Dermis blood vessel endothelial cell (primary cell): ENCODE results near the gene NR5A2. TPM values are rescaled to one million over a fixed set of nuclear protein-coding genes. Genes with fewer than 3 reads are reported as not detected.
A peak's percentile ranks its signal among the peaks of the same experiment; 100 is the strongest.

Experiments
- DNase-seq: peaks from one replicate; pipeline ENCODE4 v3.0.0; 2010
- total RNA-seq: library from RNA; depleted of rRNA; stranded (reverse); fragments of >200 nt; gene quantifications from 2 replicates; pipeline ENCODE4 v1.2.3, GENCODE V29; 2014

Gene NR5A2
- total RNA-seq, 1 donor from 2014 or later: 16.0 TPM

DNA sequence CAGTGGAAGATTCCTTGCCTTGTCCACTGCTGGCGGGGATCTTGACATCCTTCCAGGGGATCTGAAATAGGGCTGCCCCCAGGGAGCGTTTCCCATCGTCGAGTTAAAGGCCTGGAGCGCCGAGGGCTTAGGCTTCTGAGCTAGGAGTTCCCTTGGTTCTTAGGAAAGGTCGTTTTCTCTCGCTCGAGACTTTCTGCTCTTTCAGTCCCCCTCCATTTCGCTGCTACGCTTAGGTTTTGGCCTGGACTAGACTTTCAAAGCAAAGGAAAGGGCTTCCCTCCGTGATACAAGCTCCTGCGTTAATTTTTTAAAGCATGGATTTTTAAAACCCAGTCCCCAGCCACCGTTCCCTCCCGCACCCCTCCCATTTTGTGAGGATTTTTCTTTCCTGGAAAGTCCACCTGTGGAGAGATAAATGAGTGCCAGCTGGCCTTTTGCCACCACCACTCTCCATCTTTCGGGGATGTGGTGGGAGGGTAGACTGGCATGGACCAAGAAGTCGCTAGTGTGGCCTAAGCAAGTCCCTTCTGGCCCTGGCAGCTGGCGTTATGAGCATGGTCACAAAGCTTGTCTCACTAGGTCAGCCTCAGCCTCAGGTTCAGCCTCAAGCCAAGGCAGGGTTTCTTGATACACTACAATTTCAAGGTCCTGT, 9.2 kb downstream of the NR5A2 start:
- no peak for DNase-seq

DNA sequence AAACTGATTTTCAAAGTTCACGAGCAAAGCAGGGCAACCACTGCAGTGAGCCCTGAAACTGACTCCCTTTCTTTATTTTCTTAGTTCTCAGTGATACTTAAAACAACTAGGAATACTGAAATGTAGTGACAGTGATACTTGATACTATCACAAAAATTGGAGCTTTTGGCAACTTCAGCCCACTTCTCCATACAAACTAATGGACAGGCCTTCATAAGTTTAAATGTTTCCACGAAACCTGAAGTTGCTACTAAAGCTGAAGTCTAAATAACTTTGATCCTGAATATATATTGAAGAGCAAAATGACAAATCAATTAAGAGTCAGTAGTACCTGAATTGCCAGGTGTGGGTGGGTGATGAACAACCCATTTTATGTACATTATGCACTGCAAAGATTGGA, 10.0 kb downstream of the NR5A2 start:
- DNase-seq: no peak

DNA sequence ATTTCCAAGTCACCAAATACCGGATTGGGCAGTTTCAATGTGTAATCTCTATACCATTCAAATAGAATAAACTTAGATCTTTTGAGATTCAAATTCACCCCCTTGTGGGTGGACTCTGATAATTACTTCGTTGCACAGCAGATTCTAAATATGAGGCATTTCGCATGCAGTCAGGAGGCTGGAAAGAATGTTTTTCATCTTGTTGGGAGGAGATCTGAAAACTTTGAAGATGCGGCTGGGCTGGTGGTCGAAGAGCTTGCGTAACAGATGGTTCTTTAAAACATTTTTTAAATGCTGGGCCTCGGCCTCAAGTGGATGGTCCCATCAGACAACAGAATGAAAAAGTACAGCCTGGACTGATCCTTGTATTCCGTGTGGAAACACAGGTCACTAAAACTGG, 10.4 kb downstream of the NR5A2 start:
- no peak for DNase-seq

DNA sequence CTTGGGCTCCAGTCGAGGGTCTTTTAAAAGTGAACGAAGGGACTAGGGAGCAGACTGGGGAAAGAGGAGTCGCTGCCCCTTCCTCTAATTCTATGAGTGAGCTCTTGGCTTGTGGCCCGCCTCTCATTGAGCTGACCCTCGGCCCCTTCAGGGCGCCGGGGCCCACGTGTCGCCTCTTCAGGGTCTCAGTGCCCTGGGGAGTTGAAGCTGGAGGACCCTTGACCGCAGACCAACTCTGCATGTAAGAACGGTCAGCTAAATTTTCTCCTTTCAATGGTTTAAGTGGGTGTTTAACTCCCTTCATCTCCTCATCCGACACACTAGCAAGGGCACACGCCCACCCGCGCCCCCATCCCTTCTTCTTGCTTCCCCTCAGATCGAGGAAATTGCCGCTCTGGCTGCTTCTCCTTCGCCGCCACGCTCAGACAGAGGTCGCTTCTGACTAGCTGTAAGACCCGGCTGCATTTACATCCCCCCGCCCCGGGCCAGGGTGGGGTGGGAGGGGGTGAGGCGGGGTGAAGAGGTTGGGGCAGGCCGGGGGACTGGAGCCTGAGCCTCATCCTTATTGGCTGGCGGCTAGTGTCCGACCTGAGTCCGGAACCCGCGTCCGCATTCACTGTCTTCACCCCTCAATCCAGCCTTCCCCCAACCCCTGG, 10.9 kb downstream of the NR5A2 start:
- DNase-seq: no peak

DNA sequence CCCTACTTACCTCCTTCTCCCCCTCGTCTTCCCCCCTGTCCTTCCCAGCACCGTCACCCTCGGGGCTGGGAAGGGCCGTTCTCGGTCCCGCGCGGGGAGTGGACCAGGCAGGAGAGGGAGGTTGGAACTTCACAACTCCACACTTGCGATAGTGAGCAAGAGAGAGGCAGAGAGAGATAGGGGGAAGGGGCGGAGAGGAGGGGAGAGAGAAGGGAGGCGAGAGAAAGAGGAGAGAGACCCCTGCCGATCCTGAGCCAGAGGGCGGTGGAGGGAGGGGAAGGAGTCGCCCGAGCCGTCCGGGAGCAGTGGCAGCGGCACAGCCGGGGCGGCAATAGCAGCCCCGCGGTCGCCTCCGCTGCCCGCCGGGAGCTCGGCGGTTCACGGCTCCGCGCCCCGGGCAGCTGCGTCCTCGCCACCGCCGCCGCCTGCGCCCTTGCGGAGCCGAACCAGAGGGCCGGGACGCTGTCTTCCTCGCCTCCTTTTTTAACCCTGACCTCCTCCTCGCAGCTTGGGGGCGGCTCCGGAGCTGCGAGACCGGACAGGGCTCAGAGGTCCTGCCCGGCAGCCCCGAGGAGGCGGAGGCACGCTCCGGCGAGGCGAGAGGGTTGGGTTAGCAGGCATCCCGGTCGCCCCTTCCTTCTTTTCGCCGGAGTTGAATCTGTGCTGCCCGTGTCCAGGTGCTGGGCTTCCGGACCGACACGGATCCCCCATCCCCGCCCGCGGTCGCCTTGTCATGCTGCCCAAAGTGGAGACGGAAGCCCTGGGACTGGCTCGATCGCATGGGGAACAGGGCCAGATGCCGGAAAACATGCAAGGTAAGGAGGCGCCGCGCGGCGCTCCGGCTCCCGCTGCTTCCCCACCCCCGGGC, 11.7 kb downstream of the NR5A2 start:
- DNase-seq: peak; percentile 67

DNA sequence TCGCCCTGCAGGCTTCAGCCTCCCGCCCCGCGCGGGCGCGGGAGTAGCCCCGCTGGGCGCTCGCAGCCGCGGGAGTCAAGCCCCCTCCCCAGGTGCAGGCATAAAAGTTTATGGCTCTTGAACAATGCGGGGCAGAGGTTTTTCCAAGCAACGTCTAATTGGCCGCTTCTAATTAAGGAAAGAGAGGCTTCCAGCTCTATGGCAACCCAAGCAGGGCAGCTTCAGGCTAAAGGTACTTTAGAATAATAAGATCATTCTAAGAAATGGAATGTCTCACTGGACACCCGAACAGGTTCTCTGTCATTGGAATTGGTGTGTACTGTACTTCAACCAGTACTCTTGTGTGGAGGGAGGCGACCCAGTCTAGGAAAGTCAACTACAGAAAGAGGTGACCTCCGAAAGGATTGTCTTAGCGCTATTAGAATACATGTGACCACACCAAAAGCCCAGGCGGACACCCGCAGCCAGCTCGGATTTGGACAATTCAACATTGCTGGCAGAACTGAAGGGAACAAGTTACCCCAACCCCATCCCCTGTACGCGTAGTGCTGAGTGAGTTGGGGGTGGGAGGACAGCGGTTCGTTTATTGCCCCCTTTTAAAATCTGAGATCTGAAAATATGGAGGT, 12.5 kb downstream of the NR5A2 start:
- DNase-seq: peak; percentile 39

DNA sequence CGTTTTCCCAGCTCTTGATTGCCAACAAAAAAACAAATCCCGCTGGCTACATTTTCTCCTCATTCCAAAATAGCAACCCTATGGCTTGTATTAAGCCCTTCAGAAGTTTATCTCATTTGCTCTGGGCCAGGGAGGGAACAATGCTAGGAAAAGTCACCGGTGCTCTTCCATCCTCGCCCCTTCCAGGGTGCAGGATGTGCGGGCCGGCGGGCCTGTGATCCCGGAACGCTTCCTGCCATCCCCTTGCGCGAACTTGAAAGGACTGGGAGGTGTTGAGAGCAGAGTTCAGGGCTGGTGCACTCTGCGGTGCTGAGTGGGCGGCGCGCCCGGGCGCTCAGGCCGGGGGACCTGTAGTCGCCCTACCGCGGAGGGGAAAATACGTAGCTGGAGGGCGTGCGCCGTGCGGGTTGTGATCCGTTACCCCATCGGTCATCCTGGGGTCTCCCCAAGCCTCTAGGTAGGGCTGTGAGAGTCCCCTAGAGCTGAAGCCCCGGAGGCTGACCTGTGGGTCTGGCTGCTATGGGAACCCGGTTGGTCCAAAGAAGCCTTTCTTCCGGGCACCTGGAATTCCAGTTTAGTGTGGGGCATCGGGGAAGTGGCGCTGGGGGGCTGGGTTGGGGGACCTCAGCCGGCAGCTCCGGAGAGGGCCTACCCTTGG, 13.1 kb downstream of the NR5A2 start:
- peak; percentile 67 for DNase-seq

DNA sequence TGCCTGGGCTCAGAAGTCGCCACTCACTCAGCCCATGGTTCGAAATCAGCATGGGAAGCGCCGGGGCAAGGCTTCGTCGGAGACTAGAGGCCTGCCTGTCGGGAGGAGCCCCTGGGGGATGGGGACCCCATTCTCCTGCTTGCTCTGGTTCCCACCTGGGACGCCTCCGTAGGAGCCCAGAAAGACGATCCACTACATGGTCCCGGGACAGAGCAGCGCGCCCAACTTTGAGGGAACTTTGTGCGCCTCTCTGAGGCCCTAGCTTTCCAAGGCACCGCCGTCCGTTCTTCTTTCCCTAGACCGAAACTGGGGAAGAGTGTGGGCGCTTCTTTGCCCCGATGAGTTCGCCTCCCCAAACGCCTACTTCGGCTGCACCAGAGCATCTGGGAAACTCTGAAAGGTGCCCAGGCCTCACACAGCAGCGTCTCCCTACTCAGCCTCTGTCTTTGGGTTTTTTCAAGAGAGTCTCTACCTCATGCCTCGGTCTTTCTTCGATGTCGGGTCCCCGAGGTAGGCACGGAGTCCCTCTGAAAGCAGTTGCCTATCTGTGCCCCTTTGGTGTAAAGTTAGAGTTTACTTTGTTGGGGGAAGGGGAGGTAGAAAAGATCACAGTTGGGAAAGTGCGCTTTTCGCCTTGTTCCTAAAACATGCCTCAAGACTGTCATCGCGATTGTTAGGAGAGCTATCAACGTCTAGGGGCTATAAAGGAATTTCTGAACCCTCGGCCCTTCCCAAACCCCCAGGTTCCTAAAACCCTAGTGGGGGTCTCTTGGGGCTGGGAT, 14.0 kb downstream of the NR5A2 start:
- DNase-seq: no peak

DNA sequence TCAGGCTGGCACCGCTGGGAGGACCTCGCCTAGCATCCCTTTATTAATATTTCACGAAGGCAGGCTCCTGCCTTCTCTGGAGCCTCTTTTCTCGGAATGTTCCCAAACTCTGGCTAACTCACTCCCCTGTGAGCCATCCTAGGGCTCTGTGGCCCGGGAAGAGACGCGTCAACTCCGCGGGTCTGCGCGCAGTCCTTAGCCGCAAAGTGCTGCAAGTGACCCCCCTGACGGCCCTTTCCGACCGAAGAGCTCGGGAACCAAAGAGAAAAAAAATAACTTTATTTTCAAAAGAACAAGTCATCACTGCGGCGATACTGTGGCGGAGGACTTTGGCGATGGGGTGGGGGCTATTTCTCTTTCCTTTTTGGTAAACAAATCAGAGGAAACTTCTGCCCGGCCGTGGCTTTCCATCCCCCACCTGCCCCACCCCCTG, 14.6 kb downstream of the NR5A2 start:
- peak; percentile 55 for DNase-seq

DNA sequence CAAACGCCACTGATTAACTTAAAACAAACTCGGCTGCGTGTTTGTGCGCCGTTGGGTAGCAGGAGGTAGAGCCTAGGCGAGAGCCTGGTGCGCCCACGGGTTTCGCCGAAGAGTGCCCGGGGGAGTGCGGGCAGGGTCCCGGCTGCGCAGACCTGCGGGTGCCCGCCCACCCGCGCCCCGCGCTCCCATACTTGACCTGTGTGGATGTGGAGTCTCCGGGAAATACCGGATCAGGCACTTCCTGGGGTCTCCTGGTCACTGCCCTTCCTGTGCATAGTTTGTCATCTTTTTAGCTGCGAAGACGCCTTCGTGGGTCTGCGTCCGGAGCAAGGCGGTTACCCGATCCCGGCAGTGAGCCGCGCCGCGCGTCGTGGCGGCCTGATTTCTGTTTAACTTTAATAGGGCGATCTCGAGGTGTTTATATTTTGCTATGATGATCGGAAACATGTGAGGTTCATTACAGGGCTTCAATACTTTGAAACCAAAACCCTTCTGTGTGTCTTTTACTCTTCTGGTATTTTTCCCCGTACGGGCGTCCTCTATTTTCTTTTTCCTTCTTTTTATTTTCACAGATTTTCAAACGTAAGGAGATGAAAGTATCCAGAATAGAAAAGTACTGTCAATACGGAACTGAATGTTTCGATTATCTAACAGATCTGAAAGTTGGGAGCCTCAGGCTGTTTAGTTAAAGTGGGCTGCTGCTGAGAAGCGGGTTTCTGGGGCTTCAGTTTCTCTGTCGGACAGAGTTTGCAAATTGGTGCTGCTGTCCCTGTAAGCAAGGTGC, 15.2 kb downstream of the NR5A2 start:
- peak; percentile 51 for DNase-seq

DNA sequence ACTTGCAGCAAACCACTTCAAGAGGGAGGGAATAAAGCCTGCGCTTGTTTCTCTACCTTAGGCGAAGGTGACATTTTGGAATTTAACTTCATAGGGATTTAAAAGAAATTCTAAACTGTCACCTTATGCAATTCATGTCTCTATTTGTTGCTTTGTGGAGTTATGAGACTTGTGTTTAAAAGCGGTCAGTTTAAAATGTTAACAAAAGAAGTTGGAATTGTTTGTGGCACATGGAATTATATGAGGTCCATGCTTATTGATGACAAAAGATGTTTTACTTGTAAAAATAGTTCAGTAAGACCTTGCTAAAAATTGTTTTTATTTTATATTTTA, 15.8 kb downstream of the NR5A2 start:
- no peak for DNase-seq

DNA sequence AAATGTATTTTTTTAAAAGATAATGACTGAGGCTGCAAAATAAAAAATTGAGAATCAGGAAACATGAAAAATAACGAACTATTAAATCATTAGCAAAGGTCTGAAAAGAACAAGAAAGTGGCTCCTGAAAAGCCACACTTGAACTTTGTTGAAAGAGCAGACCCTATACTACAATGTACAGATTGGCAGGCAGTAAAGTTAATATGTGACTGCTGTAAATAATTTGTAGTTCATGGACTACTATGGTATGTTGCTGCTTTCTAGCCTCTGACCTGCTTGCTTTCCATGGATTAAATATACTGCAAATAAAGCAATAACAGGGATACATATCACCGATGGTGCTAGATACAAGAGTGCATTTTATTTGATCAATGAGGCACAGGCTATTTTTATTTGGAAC, 18.6 kb downstream of the NR5A2 start:
- no peak for DNase-seq

DNA sequence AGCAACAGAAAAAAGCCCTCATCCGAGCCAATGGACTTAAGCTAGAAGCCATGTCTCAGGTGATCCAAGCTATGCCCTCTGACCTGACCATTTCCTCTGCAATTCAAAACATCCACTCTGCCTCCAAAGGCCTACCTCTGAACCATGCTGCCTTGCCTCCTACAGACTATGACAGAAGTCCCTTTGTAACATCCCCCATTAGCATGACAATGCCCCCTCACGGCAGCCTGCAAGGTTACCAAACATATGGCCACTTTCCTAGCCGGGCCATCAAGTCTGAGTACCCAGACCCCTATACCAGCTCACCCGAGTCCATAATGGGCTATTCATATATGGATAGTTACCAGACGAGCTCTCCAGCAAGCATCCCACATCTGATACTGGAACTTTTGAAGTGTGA, 20.7 kb downstream of the NR5A2 start:
- no peak for DNase-seq

DNA sequence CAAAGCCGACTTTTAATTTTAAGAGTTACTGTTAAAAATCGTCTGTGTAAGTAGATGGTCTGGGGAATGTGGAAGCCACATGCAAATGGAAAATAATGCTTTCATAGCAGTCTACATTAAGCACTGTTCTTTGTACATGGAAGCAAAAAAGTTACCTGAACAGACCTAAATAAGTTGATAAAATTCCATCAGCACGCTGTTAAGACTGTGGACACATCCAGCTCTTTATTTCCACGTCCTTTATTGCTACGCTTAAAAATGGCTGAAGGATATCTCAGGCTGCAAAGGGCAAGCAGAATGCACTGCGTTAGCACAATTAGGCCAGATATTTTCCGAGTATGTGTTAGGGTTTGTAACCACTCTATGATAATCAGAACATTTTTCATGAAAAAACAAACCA, 22.3 kb downstream of the NR5A2 start:
- no peak for DNase-seq

DNA sequence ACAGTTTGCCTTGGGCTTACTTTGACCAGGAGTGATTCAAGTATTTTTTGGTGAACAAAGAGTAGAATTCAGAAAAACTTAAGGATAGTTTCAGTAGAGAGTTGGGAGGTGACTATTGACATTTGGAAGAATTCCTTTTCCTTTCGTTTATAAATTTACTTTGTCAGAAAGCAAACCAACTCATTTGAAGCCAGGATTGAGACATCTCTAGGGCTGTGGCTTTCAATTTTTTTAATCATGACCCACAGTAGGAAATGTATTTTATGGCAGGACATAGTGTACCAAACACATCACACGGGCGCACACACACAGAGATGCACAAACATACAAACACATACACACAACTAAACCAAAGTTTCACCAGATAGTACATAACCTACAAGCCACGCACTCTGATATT, 24.1 kb downstream of the NR5A2 start:
- DNase-seq: no peak

DNA sequence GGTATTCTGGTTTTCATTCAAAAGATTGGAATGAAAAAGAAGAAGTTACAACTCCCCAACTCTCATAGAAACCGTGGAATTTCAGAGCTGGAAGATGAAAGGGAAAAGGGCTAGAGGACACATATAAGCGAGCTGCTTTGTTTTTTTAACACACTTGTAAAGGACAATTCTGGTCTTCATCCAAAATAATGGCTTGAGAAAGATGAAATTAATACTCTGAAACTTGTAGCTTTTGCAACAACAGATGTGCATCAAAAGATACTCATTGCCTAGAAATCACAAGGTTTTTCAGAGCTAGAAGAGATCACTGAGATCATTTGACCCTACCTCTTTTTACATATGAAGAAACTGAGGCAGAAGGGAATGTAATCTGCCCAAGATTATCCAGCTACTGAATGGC, 25.6 kb downstream of the NR5A2 start:
- no peak for DNase-seq

DNA sequence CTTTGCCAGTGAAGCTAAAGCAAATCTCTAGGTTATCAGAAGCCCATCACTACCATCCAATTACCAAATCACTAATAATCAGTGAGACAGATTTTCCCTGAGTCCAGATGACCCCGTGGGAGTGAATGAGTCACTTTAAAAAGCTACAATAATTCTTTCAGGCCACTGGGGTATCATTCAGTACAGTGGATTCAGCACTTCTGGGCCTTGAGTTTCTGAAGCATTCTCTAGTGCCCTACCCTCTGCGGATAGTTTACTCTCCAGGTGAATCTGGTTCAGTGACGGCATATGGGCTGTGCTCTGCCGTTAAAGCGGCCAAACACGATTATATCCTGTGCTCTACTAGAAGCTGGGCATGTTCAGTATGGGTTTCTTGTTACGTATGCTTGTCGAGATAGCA, 26.1 kb downstream of the NR5A2 start:
- peak; percentile 38 for DNase-seq

DNA sequence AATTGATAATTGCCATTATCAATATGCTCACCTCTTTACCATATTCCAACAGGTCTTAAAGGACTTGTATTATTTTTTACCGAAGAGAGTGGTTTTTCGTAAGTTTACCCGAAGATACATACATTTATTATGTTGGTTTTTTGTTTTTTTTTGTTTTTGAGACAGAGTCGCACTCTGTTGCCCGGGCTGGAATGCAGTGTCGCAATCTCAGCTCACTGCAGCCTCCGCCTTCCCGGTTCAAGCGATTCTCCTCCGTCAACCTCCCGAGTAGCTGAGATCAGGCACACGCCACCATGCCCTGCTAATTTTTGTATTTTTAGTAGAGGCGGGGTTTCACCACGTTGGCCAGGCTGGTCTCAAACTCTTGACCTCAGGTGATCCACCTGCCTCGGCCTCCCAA, 30.8 kb downstream of the NR5A2 start:
- no peak for DNase-seq

DNA sequence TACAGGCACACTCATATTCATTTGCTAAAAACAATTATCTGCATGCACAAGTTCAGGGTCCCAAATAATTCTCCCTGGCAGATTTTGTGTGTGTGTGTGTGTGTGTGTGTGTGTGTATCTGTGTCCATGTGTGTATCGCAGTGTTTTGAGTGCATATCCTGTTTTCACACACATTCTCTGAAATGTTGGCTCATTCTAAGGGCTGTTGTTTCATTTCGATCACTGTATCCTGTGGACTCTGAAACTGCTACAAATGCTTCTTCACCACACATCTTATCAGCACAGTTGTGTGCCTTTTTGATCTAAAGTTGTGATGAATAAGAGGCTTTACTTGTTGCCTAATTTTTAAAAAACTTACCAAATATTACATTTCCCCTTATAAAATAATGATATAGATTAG, 34.6 kb downstream of the NR5A2 start:
- DNase-seq: peak; percentile 65

DNA sequence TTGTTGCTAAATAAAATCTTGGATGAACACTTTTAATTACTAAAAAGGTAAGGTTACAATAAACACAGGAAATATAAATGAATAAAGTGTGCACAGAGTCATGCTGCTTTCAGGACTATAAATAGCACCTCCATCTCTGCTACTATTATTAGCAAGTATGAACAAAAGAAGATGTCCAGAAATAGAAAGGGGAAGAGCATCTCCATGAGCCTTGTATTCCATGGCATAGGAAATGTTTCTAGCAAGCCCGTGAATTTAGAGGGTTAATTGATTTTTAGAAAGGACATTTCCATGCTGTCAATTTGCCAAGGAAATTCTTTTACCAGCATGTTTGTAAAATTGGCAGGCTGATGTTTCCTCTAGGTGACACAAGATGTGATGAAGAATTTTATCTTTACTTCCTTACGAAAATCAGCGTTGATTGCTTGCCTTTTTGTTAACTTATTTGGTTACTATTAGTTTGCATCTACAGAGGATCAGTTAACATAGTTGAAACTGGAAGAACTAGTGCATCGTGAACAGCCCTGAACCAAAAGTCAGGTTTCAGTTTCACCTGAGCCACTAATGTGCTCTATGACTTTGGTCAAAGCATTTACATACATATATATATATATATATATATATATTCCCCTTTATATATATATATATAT, 45.3 kb downstream of the NR5A2 start:
- DNase-seq: peak; percentile 82

DNA sequence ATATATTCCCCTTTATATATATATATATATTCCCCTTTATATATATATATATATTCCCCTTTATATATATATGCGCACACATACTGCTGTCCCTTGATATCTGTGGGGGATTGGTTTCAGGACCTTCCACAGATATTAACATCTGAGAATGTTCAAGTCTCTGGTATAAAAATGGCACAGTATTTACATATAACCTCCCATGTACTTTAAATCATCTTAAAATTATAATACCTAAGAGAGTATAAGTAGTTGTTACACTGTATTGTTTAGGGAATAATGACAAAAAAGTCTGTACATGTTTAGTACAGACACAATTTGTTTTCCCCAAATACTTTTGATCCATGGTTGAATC, 45.8 kb downstream of the NR5A2 start:
- DNase-seq: no peak
